Endothelial cell (in vitro differentiated cells): ENCODE measurements around the gene CAVIN1. TPM values are rescaled to one million over a fixed set of nuclear protein-coding genes. Genes with fewer than 3 reads are reported as not detected.
"Not testable (repeated sequence)": the region's sequence is repeated elsewhere in the genome, so short reads cannot be mapped to it uniquely, and the experiment has no call there.

Experiments used
- DNase-seq: peaks from one replicate; pipeline ENCODE4 v3.0.0; 2021; ENCODE audit warnings: low spot score
- H3K27ac Mint-ChIP-seq: one replicate; pipeline ENCODE4 v1.8.0; 2021; ENCODE audit warnings: mixed read lengths, inconsistent platforms; ENCODE audit not compliant: unreplicated experiment
- H3K27me3 Mint-ChIP-seq: one replicate; pipeline ENCODE4 v1.8.0; 2021; ENCODE audit warnings: mild to moderate bottlenecking, moderate library complexity, mixed read lengths, inconsistent platforms; ENCODE audit not compliant: unreplicated experiment
- H3K36me3 Mint-ChIP-seq: one replicate; pipeline ENCODE4 v1.8.0; 2021; ENCODE audit warnings: mild to moderate bottlenecking, low read depth, mixed read lengths, inconsistent platforms; ENCODE audit not compliant: unreplicated experiment
- H3K4me1 Mint-ChIP-seq: one replicate; pipeline ENCODE4 v1.8.0; 2021; ENCODE audit warnings: mild to moderate bottlenecking, mixed read lengths, inconsistent platforms; ENCODE audit not compliant: unreplicated experiment
- H3K4me3 Mint-ChIP-seq: one replicate; pipeline ENCODE4 v1.8.0; 2021; ENCODE audit warnings: mild to moderate bottlenecking, mixed read lengths, inconsistent platforms; ENCODE audit not compliant: unreplicated experiment
- H3K9me3 Mint-ChIP-seq: one replicate; pipeline ENCODE4 v1.8.0; 2021; ENCODE audit warnings: mixed read lengths, inconsistent platforms; ENCODE audit not compliant: unreplicated experiment
- total RNA-seq: library from RNA; stranded (reverse); fragmentation: NEBNext Ultra II Directional; extraction: Animal tissue kit (Norgen Biotek cat#: 25700); gene quantifications from one replicate; pipeline ENCODE4 v1.2.1, GENCODE V29; 2021; ENCODE audit not compliant: unreplicated experiment
- TF ChIP-seq, protein P1 (sequence below): fragments of 200-600 bp; sonication (generic); IDR thresholded peaks from one replicate; pipeline ENCODE4 v1.5.0; 2021; ENCODE audit warnings: antibody characterized with exemption; ENCODE audit not compliant: unreplicated experiment

The CAVIN1 gene
- total RNA-seq, 1 donor from 2014 or later = 334 TPM

DNA sequence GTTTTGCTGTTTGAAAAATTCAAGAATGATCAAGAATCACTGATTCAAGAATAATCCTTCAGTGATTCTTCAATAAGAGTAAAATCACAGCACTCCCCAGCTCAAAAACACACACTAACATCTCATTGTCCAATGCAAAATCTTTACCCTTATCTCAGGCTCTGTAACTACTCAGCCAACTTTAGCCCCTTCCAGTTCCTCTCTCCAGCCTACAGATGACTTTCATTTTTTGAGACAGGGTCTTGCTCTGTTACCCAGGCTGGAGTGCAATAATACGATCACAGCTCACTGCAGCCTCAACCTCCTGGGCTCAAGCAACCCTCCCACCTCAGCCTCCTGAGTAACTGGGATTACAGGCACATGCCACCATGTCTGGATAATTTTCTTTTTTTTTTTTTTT, 59.8 kb downstream of the CAVIN1 start:
- Mint-ChIP-seq H3K4me3 (no peak overlapping the region), H3K9me3 (no peaks in the 10 kb centered on the region), H3K27ac (no peak overlapping the region), H3K27me3 (no peaks in the 10 kb centered on the region), H3K36me3 (no peaks in the 10 kb centered on the region), H3K4me1 (peaks cover 24% of the 10 kb centered on the region)
- TF ChIP-seq, protein P1, sequence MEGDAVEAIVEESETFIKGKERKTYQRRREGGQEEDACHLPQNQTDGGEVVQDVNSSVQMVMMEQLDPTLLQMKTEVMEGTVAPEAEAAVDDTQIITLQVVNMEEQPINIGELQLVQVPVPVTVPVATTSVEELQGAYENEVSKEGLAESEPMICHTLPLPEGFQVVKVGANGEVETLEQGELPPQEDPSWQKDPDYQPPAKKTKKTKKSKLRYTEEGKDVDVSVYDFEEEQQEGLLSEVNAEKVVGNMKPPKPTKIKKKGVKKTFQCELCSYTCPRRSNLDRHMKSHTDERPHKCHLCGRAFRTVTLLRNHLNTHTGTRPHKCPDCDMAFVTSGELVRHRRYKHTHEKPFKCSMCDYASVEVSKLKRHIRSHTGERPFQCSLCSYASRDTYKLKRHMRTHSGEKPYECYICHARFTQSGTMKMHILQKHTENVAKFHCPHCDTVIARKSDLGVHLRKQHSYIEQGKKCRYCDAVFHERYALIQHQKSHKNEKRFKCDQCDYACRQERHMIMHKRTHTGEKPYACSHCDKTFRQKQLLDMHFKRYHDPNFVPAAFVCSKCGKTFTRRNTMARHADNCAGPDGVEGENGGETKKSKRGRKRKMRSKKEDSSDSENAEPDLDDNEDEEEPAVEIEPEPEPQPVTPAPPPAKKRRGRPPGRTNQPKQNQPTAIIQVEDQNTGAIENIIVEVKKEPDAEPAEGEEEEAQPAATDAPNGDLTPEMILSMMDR = no peak
- DNase-seq = no peak

DNA sequence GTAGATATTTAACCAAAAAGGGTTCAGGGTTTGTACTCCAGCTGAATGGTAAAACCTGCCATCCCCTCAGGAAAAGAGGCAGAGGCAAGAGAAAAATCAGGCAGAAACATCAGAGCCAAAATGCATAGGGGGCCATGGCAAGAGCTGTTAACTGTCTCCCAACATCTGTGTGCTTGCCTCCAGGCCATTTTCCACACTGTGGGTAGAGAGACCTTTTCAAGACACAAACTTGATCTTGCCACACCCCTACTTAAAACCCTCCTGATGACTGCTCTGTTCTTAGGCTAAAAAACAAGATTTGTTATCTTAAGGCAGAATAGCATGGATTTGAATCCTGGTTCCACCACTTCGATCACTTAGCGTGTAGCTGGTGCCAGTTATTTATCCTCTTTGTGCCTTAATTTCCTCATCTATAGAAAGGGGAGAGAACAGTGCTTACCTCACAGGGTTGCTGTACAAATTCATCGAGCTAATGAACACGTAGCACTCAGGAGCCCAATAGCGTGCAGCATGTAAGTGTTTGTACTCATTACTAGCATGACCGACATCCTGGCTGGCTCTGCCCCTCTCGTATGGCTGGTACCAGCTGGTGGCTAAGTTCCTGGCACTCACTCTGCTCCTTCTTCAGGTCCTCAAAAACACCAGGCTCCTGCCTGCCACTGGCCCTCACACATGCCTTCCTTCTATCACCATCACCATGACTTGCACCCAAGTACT, 60.7 kb downstream of the CAVIN1 start:
- TF ChIP-seq, protein P1 = no peak
- peak overlapping the region; percentile 8 for H3K27ac Mint-ChIP-seq
- H3K4me3 Mint-ChIP-seq = peak overlapping the region; percentile 19
- no peak for DNase-seq
- no peaks in the 10 kb centered on the region for H3K9me3 Mint-ChIP-seq
- no peaks in the 10 kb centered on the region for H3K27me3 Mint-ChIP-seq
- H3K36me3 Mint-ChIP-seq = no peaks in the 10 kb centered on the region
- peaks cover 23% of the 10 kb centered on the region for H3K4me1 Mint-ChIP-seq

DNA sequence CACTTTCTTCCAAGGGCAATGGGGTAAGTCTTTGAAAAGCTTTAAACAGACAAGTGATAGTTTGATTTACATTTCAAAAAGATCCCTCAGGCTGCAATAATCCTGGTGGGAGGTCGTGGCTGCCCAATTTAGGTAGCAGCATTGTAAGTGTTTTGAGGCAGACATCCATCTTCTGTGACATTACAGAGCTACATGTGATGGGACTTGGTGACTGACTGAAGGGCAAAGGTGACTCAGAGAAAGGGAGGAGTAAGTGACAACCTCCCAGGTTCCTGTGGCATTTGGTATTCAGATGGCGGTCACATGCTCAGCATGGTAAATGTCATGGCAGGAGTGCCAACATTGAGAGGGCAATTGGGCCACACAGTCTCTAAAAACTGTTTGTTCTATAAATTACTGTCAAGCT, 61.3 kb downstream of the CAVIN1 start:
- Mint-ChIP-seq H3K27ac (peak overlapping the region; percentile 3), H3K27me3 (no peaks in the 10 kb centered on the region), H3K4me1 (peaks cover 19% of the 10 kb centered on the region), H3K9me3 (no peaks in the 10 kb centered on the region), H3K36me3 (no peaks in the 10 kb centered on the region), H3K4me3 (no peak overlapping the region)
- DNase-seq = no peak
- TF ChIP-seq, protein P1 = no peak

DNA sequence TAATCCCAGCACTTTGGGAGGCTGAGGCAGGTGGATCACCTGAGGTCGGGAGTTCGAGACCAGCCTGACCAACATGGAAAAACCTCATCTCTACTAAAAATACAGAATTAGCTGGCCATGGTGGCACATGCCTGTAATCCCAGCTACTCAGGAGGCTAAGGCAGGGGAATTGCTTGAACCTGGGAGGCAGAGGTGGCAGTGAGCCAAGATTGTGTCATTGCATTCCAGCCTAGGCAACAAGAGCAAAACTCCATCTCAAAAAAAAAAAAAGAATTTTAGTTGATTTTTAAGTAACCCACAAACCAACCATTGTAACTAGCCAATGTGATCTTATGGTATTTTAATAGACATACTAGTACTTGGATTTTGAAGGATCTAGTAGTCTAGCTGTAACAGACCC, 62.7 kb downstream of the CAVIN1 start:
- not testable (repeated sequence) for H3K36me3 Mint-ChIP-seq, H3K27me3 Mint-ChIP-seq, H3K4me3 Mint-ChIP-seq, DNase-seq, H3K27ac Mint-ChIP-seq, H3K9me3 Mint-ChIP-seq
- peaks cover 16% of the 10 kb centered on the region for H3K4me1 Mint-ChIP-seq

- TF ChIP-seq, protein P1 = no peak
- Mint-ChIP-seq H3K9me3 (no peaks in the 10 kb centered on the region), H3K27ac (no peak overlapping the region), H3K36me3 (no peaks in the 10 kb centered on the region), H3K4me1 (peaks cover 13% of the 10 kb centered on the region), H3K4me3 (no peak overlapping the region), H3K27me3 (no peaks in the 10 kb centered on the region)
- DNase-seq = no peak
Observed at GRCh38 chr17:42359133-42359532, 63.9 kb downstream of the CAVIN1 start.
